Measurements from ENCODE around the gene PHF2.

PHF2 gene

GRCh38 chr9:93710370-93710723, 134.0 kb downstream of the PHF2 start:
- TF ChIP-seq EZH2phosphoT487 (IDR thresholded peaks at IDR 0.05; ENCODE audit: low read length), result no peak
- TF ChIP-seq CTCF (IDR thresholded peaks at IDR 0.05; ENCODE audit: low read length), result no peak
- TF ChIP-seq EZH2 (optimal IDR thresholded peaks at IDR 0.05; ENCODE audit: low read depth, low read length), result no peak
- Histone ChIP-seq H3K36me3 (replicated peaks; ENCODE audit: insufficient read depth, low read length) (no peaks in the 10 kb centered on the region), H4K20me1 (ENCODE audit: insufficient read depth, low read length) (no peaks in the 10 kb centered on the region), H3K9me2 (replicated peaks; ENCODE audit: insufficient read depth, low read length) (no peaks in the 10 kb centered on the region), H2AFZ (ENCODE audit: low read length) (no peak overlapping the region), H3K79me2 (ENCODE audit: low read length) (no peaks in the 10 kb centered on the region), H3K4me2 (ENCODE audit: low read depth, low read length) (no peak overlapping the region), H3K4me1 (ENCODE audit: low read length) (no peaks in the 10 kb centered on the region), H3F3A (ENCODE audit: insufficient read depth, low read length) (no peaks in the 10 kb centered on the region), H3K27ac (ENCODE audit: low read length) (no peak overlapping the region), H3K4me3 (ENCODE audit: low read length) (no peak overlapping the region), H3K27me3 (replicated peaks; ENCODE audit: insufficient read depth, low read length) (no peaks in the 10 kb centered on the region), H3K9me3 (replicated peaks; ENCODE audit: insufficient read depth, low read length) (no peaks in the 10 kb centered on the region), H3K9ac (ENCODE audit: low read length) (no peak overlapping the region)
- no peak for DNase-seq

GRCh38 chr9:93711002-93711401, 134.6 kb downstream of the PHF2 start:
- Histone ChIP-seq H3K4me1 (ENCODE audit: low read length) (no peaks in the 10 kb centered on the region), H3F3A (ENCODE audit: insufficient read depth, low read length) (no peaks in the 10 kb centered on the region), H3K9ac (ENCODE audit: low read length) (no peak overlapping the region), H3K27ac (ENCODE audit: low read length) (no peak overlapping the region), H2AFZ (ENCODE audit: low read length) (no peak overlapping the region), H3K36me3 (replicated peaks; ENCODE audit: insufficient read depth, low read length) (no peaks in the 10 kb centered on the region), H3K79me2 (ENCODE audit: low read length) (no peaks in the 10 kb centered on the region), H3K9me3 (replicated peaks; ENCODE audit: insufficient read depth, low read length) (no peaks in the 10 kb centered on the region), H3K4me3 (ENCODE audit: low read length) (no peak overlapping the region), H3K4me2 (ENCODE audit: low read depth, low read length) (no peak overlapping the region), H4K20me1 (ENCODE audit: insufficient read depth, low read length) (no peaks in the 10 kb centered on the region), H3K9me2 (replicated peaks; ENCODE audit: insufficient read depth, low read length) (no peaks in the 10 kb centered on the region), H3K27me3 (replicated peaks; ENCODE audit: insufficient read depth, low read length) (no peaks in the 10 kb centered on the region)
- no peak for DNase-seq
- TF ChIP-seq CTCF (IDR thresholded peaks at IDR 0.05; ENCODE audit: low read length) (no peak), EZH2phosphoT487 (IDR thresholded peaks at IDR 0.05; ENCODE audit: low read length) (no peak), EZH2 (optimal IDR thresholded peaks at IDR 0.05; ENCODE audit: low read depth, low read length) (no peak)

GRCh38 chr9:93712896-93713295, 136.5 kb downstream of the PHF2 start:
- Histone ChIP-seq H3K9me2 (replicated peaks; ENCODE audit: insufficient read depth, low read length) (no peaks in the 10 kb centered on the region), H3K9ac (ENCODE audit: low read length) (no peak overlapping the region), H3F3A (ENCODE audit: insufficient read depth, low read length) (no peaks in the 10 kb centered on the region), H4K20me1 (ENCODE audit: insufficient read depth, low read length) (no peaks in the 10 kb centered on the region), H3K27me3 (replicated peaks; ENCODE audit: insufficient read depth, low read length) (no peaks in the 10 kb centered on the region), H3K9me3 (replicated peaks; ENCODE audit: insufficient read depth, low read length) (no peaks in the 10 kb centered on the region), H3K36me3 (replicated peaks; ENCODE audit: insufficient read depth, low read length) (no peaks in the 10 kb centered on the region), H3K4me3 (ENCODE audit: low read length) (no peak overlapping the region), H3K79me2 (ENCODE audit: low read length) (no peaks in the 10 kb centered on the region), H3K4me1 (ENCODE audit: low read length) (no peaks in the 10 kb centered on the region), H3K4me2 (ENCODE audit: low read depth, low read length) (no peak overlapping the region), H3K27ac (ENCODE audit: low read length) (no peak overlapping the region), H2AFZ (ENCODE audit: low read length) (no peak overlapping the region)
- DNase-seq, result no peak
- TF ChIP-seq EZH2 (optimal IDR thresholded peaks at IDR 0.05; ENCODE audit: low read depth, low read length), result no peak
- no peak for TF ChIP-seq CTCF (IDR thresholded peaks at IDR 0.05; ENCODE audit: low read length)
- no peak for TF ChIP-seq EZH2phosphoT487 (IDR thresholded peaks at IDR 0.05; ENCODE audit: low read length)
